Body of pancreas (tissue), 4 donors: ENCODE results near the gene FBRS.

ENCODE experiments used
- CTCF ChIP-seq, 7 experiments: fragments of 450-650 bp in 4 of 7; fragments of 200-600 bp in 3 of 7; sonication (generic) in 3 of 7; IDR thresholded peaks; one replicate each; pipeline ENCODE4 v1.5.1; 2016 to 2019; ENCODE audit warnings: antibody characterized with exemption in 7 of 7
- POLR2A ChIP-seq, 3 donors: fragments of 450-650 bp; IDR thresholded peaks; one replicate each; pipeline ENCODE4 v1.6.1; 2016; ENCODE audit warnings: antibody characterized with exemption in 3 of 3, mild to moderate bottlenecking in 2 of 3

- no peak for TF ChIP-seq CTCF (IDR thresholded peaks at IDR 0.05)
- TF ChIP-seq POLR2A (IDR thresholded peaks at IDR 0.05), result no peak
These were observed 39.3 kb downstream of the FBRS start for GRCh38 chr16:30697264-30698138.
